ENCODE measurements around the gene VAV2. TPM values are rescaled to one million over a fixed set of nuclear protein-coding genes. Genes with fewer than 3 reads are reported as not detected.

The VAV2 gene
- total RNA-seq, 1 donor from 2014 or later: 8.3 TPM

DNA sequence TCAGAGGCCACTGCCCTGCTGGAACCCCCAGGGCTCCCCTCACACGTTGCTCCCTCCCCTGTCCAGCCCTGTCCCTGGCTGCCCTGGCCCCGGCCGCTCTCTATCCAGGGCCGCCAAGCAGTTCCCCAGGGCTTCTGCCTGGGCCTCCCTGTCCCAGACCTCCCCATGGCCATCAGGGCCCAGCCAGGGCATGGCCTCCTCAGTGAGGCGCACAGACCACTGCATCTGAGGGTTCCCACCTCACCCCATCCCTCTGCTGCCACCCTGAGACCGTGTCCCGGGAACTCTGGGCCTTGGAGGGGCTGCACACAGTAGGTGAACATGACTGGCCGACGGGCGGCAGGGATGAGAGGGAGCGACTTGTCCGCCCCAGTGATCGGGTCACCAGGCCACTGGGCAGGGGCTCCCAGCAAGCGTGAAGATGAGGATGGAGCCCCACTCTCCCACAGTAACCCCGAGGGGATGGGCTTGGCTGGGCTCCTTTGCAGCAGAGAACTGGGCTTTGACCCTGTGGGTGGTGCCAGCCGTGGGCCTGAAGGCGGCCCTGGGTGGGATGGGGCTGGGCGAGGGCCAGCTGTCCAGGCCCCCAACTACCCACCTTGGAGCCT is 145.5 kb downstream of the VAV2 start:
- H3K36me3 ChIP-seq: no peaks in the 10 kb centered on the region
- no peaks in the 10 kb centered on the region for H3K27me3 ChIP-seq
- intact Hi-C loops (cut with DNase I): no loop called here
- TF ChIP-seq, protein P1, sequence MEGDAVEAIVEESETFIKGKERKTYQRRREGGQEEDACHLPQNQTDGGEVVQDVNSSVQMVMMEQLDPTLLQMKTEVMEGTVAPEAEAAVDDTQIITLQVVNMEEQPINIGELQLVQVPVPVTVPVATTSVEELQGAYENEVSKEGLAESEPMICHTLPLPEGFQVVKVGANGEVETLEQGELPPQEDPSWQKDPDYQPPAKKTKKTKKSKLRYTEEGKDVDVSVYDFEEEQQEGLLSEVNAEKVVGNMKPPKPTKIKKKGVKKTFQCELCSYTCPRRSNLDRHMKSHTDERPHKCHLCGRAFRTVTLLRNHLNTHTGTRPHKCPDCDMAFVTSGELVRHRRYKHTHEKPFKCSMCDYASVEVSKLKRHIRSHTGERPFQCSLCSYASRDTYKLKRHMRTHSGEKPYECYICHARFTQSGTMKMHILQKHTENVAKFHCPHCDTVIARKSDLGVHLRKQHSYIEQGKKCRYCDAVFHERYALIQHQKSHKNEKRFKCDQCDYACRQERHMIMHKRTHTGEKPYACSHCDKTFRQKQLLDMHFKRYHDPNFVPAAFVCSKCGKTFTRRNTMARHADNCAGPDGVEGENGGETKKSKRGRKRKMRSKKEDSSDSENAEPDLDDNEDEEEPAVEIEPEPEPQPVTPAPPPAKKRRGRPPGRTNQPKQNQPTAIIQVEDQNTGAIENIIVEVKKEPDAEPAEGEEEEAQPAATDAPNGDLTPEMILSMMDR (IDR thresholded peaks at IDR 0.05): no peak
- TF ChIP-seq POLR2AphosphoS5 (IDR thresholded peaks at IDR 0.05; ENCODE audit: insufficient read depth in 1 of 2, low read depth in 1 of 2) (no peak), POLR2A (IDR thresholded peaks at IDR 0.05) (no peak)
- no peak overlapping the region for H3K4me3 ChIP-seq
- no peak for DNase-seq (ENCODE audit: extremely low spot score in 2 of 2)
- H3K4me1 ChIP-seq: peaks cover 6% of the 10 kb centered on the region
- H3K9me3 ChIP-seq: no peaks in the 10 kb centered on the region
- H3K27ac ChIP-seq: no peak overlapping the region

DNA sequence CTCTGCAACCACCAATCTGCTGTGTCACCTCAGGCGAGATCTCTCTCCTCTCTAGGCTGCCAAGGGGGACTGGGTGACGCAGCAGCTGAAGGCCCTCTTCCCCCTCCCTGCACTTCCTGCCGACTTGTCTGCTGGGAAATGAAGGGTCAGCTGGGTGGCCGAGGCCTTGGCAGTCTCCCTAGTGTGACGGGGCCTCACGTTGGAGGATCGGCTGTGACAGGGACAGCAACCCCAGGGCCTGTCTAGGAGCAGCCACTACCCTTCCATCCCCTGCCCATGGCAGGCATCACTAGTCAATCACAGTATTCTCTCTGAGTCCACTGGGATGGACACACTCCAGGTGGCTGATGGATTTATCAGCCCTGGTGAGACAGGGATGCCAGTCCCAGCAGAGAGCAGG is 146.7 kb downstream of the VAV2 start:
- TF ChIP-seq POLR2AphosphoS5 (IDR thresholded peaks at IDR 0.05; ENCODE audit: insufficient read depth in 1 of 2, low read depth in 1 of 2) (no peak), POLR2A (IDR thresholded peaks at IDR 0.05) (no peak)
- TF ChIP-seq, protein P1 (IDR thresholded peaks at IDR 0.05): no peak
- Histone ChIP-seq H3K4me3 (no peak overlapping the region), H3K4me1 (peaks cover 9% of the 10 kb centered on the region), H3K36me3 (no peaks in the 10 kb centered on the region), H3K9me3 (no peaks in the 10 kb centered on the region), H3K27ac (no peak overlapping the region), H3K27me3 (no peaks in the 10 kb centered on the region)
- DNase-seq (ENCODE audit: extremely low spot score in 2 of 2): no peak
- intact Hi-C loops (cut with DNase I): no loop called here

DNA sequence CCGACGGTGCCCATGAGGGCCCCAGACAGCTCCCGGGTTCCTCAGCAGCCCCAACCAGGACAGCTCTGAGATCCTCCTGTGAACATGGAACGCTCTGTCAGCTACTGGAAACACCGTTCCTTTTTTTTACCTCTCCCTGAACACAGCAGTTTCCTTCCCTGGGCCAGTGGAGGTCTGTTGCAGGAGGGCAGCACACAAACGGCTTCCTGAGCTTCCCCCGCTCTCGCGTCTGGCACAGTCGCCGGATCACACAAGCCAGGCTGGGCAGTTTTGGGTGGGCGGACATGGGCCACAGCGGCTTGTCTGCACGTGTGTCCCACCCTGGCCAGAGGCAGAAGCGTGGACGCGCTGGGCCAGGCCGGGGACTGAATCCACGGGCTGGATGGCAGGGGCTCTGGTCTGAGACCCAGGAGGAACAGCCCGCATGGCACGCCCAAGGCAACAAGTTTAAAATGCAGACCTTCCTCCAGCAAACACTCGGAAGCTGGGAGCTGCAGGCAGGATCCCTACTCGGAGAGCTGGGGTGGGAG is 147.2 kb downstream of the VAV2 start:
- TF ChIP-seq, protein P1 (IDR thresholded peaks at IDR 0.05): no peak
- TF ChIP-seq POLR2AphosphoS5 (IDR thresholded peaks at IDR 0.05; ENCODE audit: insufficient read depth in 1 of 2, low read depth in 1 of 2) (peak in 1 of 2 donors; percentile 9), POLR2A (IDR thresholded peaks at IDR 0.05) (no peak)
- Histone ChIP-seq H3K27me3 (no peaks in the 10 kb centered on the region), H3K4me3 (no peak overlapping the region), H3K36me3 (no peaks in the 10 kb centered on the region), H3K4me1 (peaks cover 13% of the 10 kb centered on the region), H3K9me3 (no peaks in the 10 kb centered on the region), H3K27ac (no peak overlapping the region)
- no peak for DNase-seq (ENCODE audit: extremely low spot score in 2 of 2)
- intact Hi-C loops (cut with DNase I): no loop called here

DNA sequence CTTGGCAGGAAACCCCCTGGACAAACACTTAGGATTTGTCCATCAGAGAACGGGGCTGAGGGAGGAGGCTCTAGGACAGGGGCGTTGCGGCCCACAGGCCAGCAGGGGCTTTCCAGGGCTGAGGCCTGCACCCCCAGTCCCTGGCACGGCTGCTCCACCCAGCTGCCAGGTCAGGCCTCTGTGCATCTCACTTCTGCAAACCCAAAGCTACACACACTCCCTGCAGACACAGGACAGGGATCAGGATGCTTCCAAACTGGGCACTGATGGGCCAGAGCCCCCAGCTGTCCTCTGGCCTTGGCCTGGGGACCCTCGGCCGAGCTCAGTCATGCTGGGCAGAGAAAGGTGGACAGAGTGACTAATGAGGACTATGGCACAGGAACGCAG is 147.7 kb downstream of the VAV2 start:
- TF ChIP-seq POLR2A (IDR thresholded peaks at IDR 0.05) (no peak), POLR2AphosphoS5 (IDR thresholded peaks at IDR 0.05; ENCODE audit: insufficient read depth in 1 of 2, low read depth in 1 of 2) (no peak)
- TF ChIP-seq, protein P1 (IDR thresholded peaks at IDR 0.05): no peak
- H3K4me1 ChIP-seq: peaks cover 13% of the 10 kb centered on the region
- H3K9me3 ChIP-seq: no peaks in the 10 kb centered on the region
- no peak for DNase-seq (ENCODE audit: extremely low spot score in 2 of 2)
- no peaks in the 10 kb centered on the region for H3K36me3 ChIP-seq
- no peak overlapping the region for H3K4me3 ChIP-seq
- intact Hi-C loops (cut with DNase I): no loop called here
- H3K27me3 ChIP-seq: no peaks in the 10 kb centered on the region
- H3K27ac ChIP-seq: no peak overlapping the region

DNA sequence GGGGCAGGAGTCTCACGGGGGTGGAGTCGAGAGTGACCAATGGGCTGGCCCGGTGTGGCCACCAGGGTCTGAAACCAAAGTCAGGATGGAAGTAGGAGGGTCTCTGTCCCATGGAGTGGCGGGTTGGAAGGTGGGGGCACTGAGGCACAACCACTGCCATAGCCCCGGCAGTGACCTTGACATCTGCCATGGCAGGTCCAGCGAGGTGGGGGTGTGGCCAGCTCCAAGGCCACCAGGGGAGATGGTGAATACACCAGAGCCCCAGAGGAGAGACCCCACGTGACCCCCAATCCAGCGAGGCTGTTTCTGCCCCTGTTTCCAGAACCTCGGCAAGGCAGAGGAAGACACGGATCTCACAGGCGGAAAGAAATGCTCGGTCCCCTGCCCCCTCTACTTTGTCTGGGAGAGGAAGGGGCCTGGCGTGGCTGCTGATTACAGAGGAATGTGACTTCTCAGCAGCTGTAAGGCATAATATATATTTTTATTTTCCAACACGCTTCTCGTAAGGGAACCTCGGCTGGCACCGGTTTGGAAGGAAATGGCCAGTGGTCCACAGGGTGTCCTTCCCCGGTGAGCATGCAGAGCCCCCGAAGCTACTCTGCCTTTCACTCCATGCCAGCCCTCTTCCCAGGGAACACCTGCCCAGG is 148.2 kb downstream of the VAV2 start:
- intact Hi-C loops (cut with DNase I): no loop called here
- Histone ChIP-seq H3K36me3 (no peaks in the 10 kb centered on the region), H3K9me3 (no peaks in the 10 kb centered on the region), H3K27me3 (no peaks in the 10 kb centered on the region), H3K27ac (no peak overlapping the region), H3K4me1 (peaks cover 13% of the 10 kb centered on the region), H3K4me3 (no peak overlapping the region)
- TF ChIP-seq, protein P1 (IDR thresholded peaks at IDR 0.05): no peak
- no peak for TF ChIP-seq POLR2A (IDR thresholded peaks at IDR 0.05)
- no peak for DNase-seq (ENCODE audit: extremely low spot score in 2 of 2)
